HepG2 (cell line): ENCODE results near the gene DOC2A. TPM values are rescaled to one million over a fixed set of nuclear protein-coding genes. Genes with fewer than 3 reads are reported as not detected.

Experiments
- ATAC-seq: fragments of 200-7000 bp; cut with Tn5 transposase; 3 replicates; pipeline ENCODE4 v1.9.1; 2020; ENCODE audit warnings: mild to moderate bottlenecking, moderate library complexity
- BruUV-seq: library from RNA; stranded (reverse); fragments of 400-500 nt; replicated peaks from 2 replicates; lab custom pipeline; 2021; lab: Mats Ljungman, UMichigan
- CTCF ChIA-PET: fragments of 300-600 bp; formaldehyde crosslinking; extraction: SDS; loops from one replicate; lab custom pipeline; 2021; ENCODE audit warnings: low total read pairs, inconsistent platforms, low intra/inter-chr PET ratio; lab: Yijun Ruan, JAX
- POLR2A ChIA-PET: fragments of 350-600 bp; sonication (Branson Sonifier 250); formaldehyde crosslinking; loops from one replicate; lab custom pipeline; 2020; ENCODE audit warnings: antibody characterized with exemption, inconsistent platforms; lab: Yijun Ruan, JAX
- DNase-seq: peaks from one replicate; pipeline ENCODE4 v3.0.0-alpha.2; 2015; ENCODE audit warnings: low spot score
- FAIRE-seq: peaks from 3 replicates; lab custom pipeline; 2011; peaks lifted over from hg19 to GRCh38; lab: Jason Lieb, UNC
- H2AFZ ChIP-seq: one replicate; pipeline ENCODE4 v1.6.1; 2011; ENCODE audit warnings: low read length, inconsistent platforms
- H3K27ac ChIP-seq: fragments of 300-600 bp; 3 replicates; pipeline ENCODE4 v1.8.0; 2011; ENCODE audit warnings: mixed run types, mild to moderate bottlenecking, mixed read lengths, low read length, inconsistent platforms; ENCODE audit not compliant: insufficient read depth; ENCODE audit errors: extremely low read length
- H3K27me3 ChIP-seq, 2 experiments: fragments of 200-600 bp in 1 of 2; 2 replicates in 1 of 2; 3 replicates in 1 of 2; pipeline versions ENCODE4 v1.6.0 to v1.8.0; 2011; ENCODE audit warnings: low read length in 2 of 2, mild to moderate bottlenecking in 2 of 2, moderate library complexity in 2 of 2, inconsistent platforms in 1 of 2; ENCODE audit not compliant: insufficient read depth in 2 of 2, control insufficient read depth in 1 of 2
- H3K36me3 ChIP-seq, 2 experiments: fragments of 200-600 bp in 1 of 2; replicated peaks in 1 of 2; 2 replicates in 1 of 2; 3 replicates in 1 of 2; pipeline versions ENCODE4 v1.5.1 to v1.8.0; 2011; ENCODE audit warnings: low read length in 2 of 2, inconsistent platforms in 1 of 2; ENCODE audit not compliant: insufficient read depth in 2 of 2, control insufficient read depth in 1 of 2
- H3K4me1 ChIP-seq: 2 replicates; pipeline ENCODE4 v1.5.1; 2012; ENCODE audit warnings: low read length, inconsistent platforms; ENCODE audit not compliant: insufficient read depth
- H3K4me2 ChIP-seq: 2 replicates; pipeline ENCODE4 v1.6.0; 2011; ENCODE audit warnings: low read depth, low read length, inconsistent platforms
- H3K4me3 ChIP-seq, 3 experiments: fragments of 200-600 bp in 1 of 3; sonication (generic), shearing (Covaris generic) in 1 of 3; replicated peaks in 1 of 3; 2 replicates each; pipeline ENCODE4 v1.5.1; 2011 to 2016; ENCODE audit warnings: low read length in 3 of 3, inconsistent platforms in 2 of 3, low read depth in 2 of 3, mild to moderate bottlenecking in 2 of 3, control low read depth in 1 of 3, mixed read lengths in 1 of 3; ENCODE audit not compliant: insufficient read depth in 1 of 3
- H3K79me2 ChIP-seq: one replicate; pipeline ENCODE4 v1.6.1; 2011; ENCODE audit warnings: low read length, inconsistent platforms; ENCODE audit not compliant: insufficient read depth
- H3K9ac ChIP-seq: 2 replicates; pipeline ENCODE4 v1.6.0; 2011; ENCODE audit warnings: mild to moderate bottlenecking, low read depth, low read length, inconsistent platforms; ENCODE audit not compliant: insufficient read depth
- H3K9me3 ChIP-seq: 2 replicates; pipeline ENCODE4 v1.5.1; 2012; ENCODE audit warnings: mild to moderate bottlenecking, low read length
- H4K20me1 ChIP-seq: 2 replicates; pipeline ENCODE4 v1.6.0; 2011; ENCODE audit warnings: inconsistent platforms, mild to moderate bottlenecking, low read length, moderate library complexity; ENCODE audit not compliant: insufficient read depth
- ETV6 ChIP-seq: sonication (generic); formaldehyde crosslinking; conservative IDR thresholded peaks from 2 replicates; pipeline ENCODE4 v1.4.0; 2020; ENCODE audit warnings: missing genetic modification reagents
- FLYWCH1 ChIP-seq: sonication (generic); formaldehyde crosslinking; IDR thresholded peaks from 2 replicates; pipeline ENCODE4 v1.8.1; 2023; ENCODE audit warnings: mild to moderate bottlenecking, missing genetic modification reagents
- NR2F6 ChIP-seq, 2 experiments: IDR thresholded peaks; 2 replicates each; pipeline ENCODE4 v1.6.1; 2016; ENCODE audit warnings: antibody characterized with exemption in 1 of 2, mild to moderate bottlenecking in 1 of 2
- ZFP37 ChIP-seq: sonication (generic); formaldehyde crosslinking; IDR thresholded peaks from 2 replicates; pipeline ENCODE4 v1.4.0; 2020; ENCODE audit warnings: missing genetic modification reagents, borderline replicate concordance
- ZNF547 ChIP-seq: sonication (generic); formaldehyde crosslinking; IDR thresholded peaks from 2 replicates; pipeline ENCODE4 v1.5.1; 2020; ENCODE audit warnings: mild to moderate bottlenecking, missing genetic modification reagents
- ZNF737 ChIP-seq: sonication (generic); formaldehyde crosslinking; IDR thresholded peaks from 2 replicates; pipeline ENCODE4 v1.5.0; 2020; ENCODE audit warnings: missing genetic modification reagents, mild to moderate bottlenecking, borderline replicate concordance
- ZNF781 ChIP-seq: sonication (generic); formaldehyde crosslinking; IDR thresholded peaks from 2 replicates; pipeline ENCODE4 v1.5.1; 2020; ENCODE audit warnings: borderline replicate concordance, mild to moderate bottlenecking, missing genetic modification reagents; ENCODE audit errors: not compliant biosample characterization
- WGBS: methylation state at CpG from one replicate; pipeline ENCODE4 v1.1.6; 2017; ENCODE audit warnings: low lambda C conversion rate; 5-methylcytosine and 5-hydroxymethylcytosine counted together
- in situ Hi-C: cut with HindIII; loops from 2 replicates; pipeline ENCODE4 v1.10.0; 2017; ENCODE audit warnings: low pct_unique_long_range_greater_than_20kb; ENCODE audit not compliant: extremely low pct_ligation_motif_present
- intact Hi-C: fragments of 100-400 bp; cut with micrococcal nuclease; formaldehyde crosslinking; loops from one replicate; pipeline ENCODE4 v1.10.0; 2022; ENCODE audit not compliant: unreplicated experiment
- polyA plus RNA-seq, 8 experiments: library from polyadenylated mRNA; depleted of rRNA in 3 of 8; stranded (reverse) in 7 of 8; unstranded in 1 of 8; fragments of >200 nt; fragmentation: Illumina TruSeq in 4 of 8; extraction: Trizol in 4 of 8; gene quantifications; 2 replicates each; pipeline versions ENCODE4 v1.2.1 to v1.2.3, GENCODE V29; 2011 to 2016; ENCODE audit warnings: low read depth in 4 of 8, missing spikeins in 1 of 8, mixed read lengths in 1 of 8; ENCODE audit not compliant: insufficient read depth in 1 of 8
- total RNA-seq, 5 experiments: library from RNA; depleted of rRNA; stranded (reverse); fragments of >200 nt; fragmentation: Illumina TruSeq; extraction: Trizol; gene quantifications; 2 replicates each; pipeline ENCODE4 v1.2.3, GENCODE V29; 2016; ENCODE audit warnings: low read depth in 1 of 5

DOC2A gene
- total and polyA plus RNA-seq, 2 of the 13 experiments (the other 11 are each of a cell fraction or from before 2014, with no cell fraction given), result 0.15 to 0.55 TPM

GRCh38 chr16:29990034-29990433 is 20.8 kb downstream of the DOC2A start:
- Histone ChIP-seq H3K9me3 (no peaks in the 10 kb centered on the region), H3K4me1 (peaks cover 8% of the 10 kb centered on the region), H3K79me2 (no peaks in the 10 kb centered on the region), H3K27ac (no peak overlapping the region), H3K4me2 (no peak overlapping the region), H3K9ac (no peak overlapping the region), H4K20me1 (no peaks in the 10 kb centered on the region), H3K4me3 (no peak overlapping the region), H3K36me3 (peaks cover 40 to 79% of the 10 kb centered on the region in 2 experiments), H3K27me3 (no peaks in the 10 kb centered on the region), H2AFZ (no peak overlapping the region)
- DNase-seq, result no peak
- ATAC-seq, result no peak
- 98% methylated on average over 2 of the region's 2 CpGs for WGBS
- in situ Hi-C loops, result no loop called here
- intact Hi-C loops, result no loop called here
- ChIA-PET POLR2A (interaction anchor here (1.0 kb wide), 1 partner anchor 17 kb away, joined by 3 read pairs; no protein-coding TSS in a partner anchor), CTCF (no interaction called here)
- no TSS peak for BruUV-seq
- no peak for FAIRE-seq
- TF ChIP-seq NR2F6 (IDR thresholded peaks at IDR 0.05) (no peak), NR2F6 (CRISPR knock-in tag; IDR thresholded peaks at IDR 0.05) (no peak), ZFP37 (CRISPR knock-in tag) (no peak), ZNF547 (CRISPR knock-in tag) (no peak), ETV6 (CRISPR knock-in tag) (no peak)

GRCh38 chr16:29989111-29989858 is 21.5 kb downstream of the DOC2A start:
- H3K27me3 ChIP-seq, result no peaks in the 10 kb centered on the region
- no peaks in the 10 kb centered on the region for H3K9me3 ChIP-seq
- ATAC-seq (no peak), FAIRE-seq (no peak), DNase-seq (no peak)
- TF ChIP-seq ZNF737 (CRISPR knock-in tag) (no peak), FLYWCH1 (no peak), ZNF781 (no peak)
- H3K4me1 ChIP-seq, result 0 out of 2 replicates have a peak, but pooled peaks cover under 1% of the 10 kb centered on the region
- WGBS, result 96% methylated on average over 23 of the region's 23 CpGs
- ChIA-PET POLR2A (interaction anchor here (1.0 kb wide), 1 partner anchor 16 kb away, joined by 3 read pairs; no protein-coding TSS in a partner anchor), CTCF (no interaction called here)
- in situ Hi-C loops, result no loop called here
- H3K4me2 ChIP-seq, result no peak overlapping the region
- H4K20me1 ChIP-seq, result no peaks in the 10 kb centered on the region
- no peak overlapping the region for H3K9ac ChIP-seq
- intact Hi-C loops, result no loop called here
- no peaks in the 10 kb centered on the region for H3K79me2 ChIP-seq
- H3K27ac ChIP-seq, result no peak overlapping the region
- H2AFZ ChIP-seq, result no peak overlapping the region
- peaks cover 45 to 86% of the 10 kb centered on the region in 2 experiments for H3K36me3 ChIP-seq
- no peak overlapping the region for H3K4me3 ChIP-seq
- no TSS peak for BruUV-seq
